HG03469 (cell line): ENCODE data around the gene C3AR1.
"Not testable (repeated sequence)": the region's sequence is repeated elsewhere in the genome, so short reads cannot be mapped to it uniquely, and the experiment has no call there.

Experiments used
- ATAC-seq: cut with Tn5 transposase; IDR thresholded peaks from one replicate; pipeline ENCODE4 v1.9.1; 2021; ENCODE audit warnings: mild to moderate bottlenecking, moderate library complexity, moderate number of reproducible peaks; ENCODE audit not compliant: unreplicated experiment

Gene C3AR1

GRCh38 chr12:8031017-8031416, 35.1 kb downstream of the C3AR1 start:
- not testable (repeated sequence) for ATAC-seq

- no peak for ATAC-seq
Observed at GRCh38 chr12:8030189-8030588, 36.0 kb downstream of the C3AR1 start.

- no peak for ATAC-seq
Observed at GRCh38 chr12:8028267-8028666, 37.9 kb downstream of the C3AR1 start.

- no peak for ATAC-seq
Observed at GRCh38 chr12:8027856-8028255, 38.3 kb downstream of the C3AR1 start.

GRCh38 chr12:8026291-8026900, 39.8 kb downstream of the C3AR1 start:
- peak; percentile 90 for ATAC-seq

GRCh38 chr12:8018666-8019581, 47.2 kb downstream of the C3AR1 start:
- ATAC-seq, result no peak

GRCh38 chr12:8018213-8018612, 47.9 kb downstream of the C3AR1 start:
- not testable (repeated sequence) for ATAC-seq

- no peak for ATAC-seq
Observed at GRCh38 chr12:8014836-8015235, 51.3 kb downstream of the C3AR1 start.

- no peak for ATAC-seq
Observed at GRCh38 chr12:8012651-8013309, 53.4 kb downstream of the C3AR1 start.

GRCh38 chr12:8011331-8011730, 54.8 kb downstream of the C3AR1 start:
- ATAC-seq, result no peak
